D341Med (cell line): ENCODE measurements around the gene CCDC3.
"Not testable (repeated sequence)": the region's sequence is repeated elsewhere in the genome, so short reads cannot be mapped to it uniquely, and the experiment has no call there.

Experiments used
- DNase-seq: peaks from one replicate; pipeline ENCODE4 v3.0.0; 2012; ENCODE audit warnings: low spot score

The CCDC3 gene

DNA sequence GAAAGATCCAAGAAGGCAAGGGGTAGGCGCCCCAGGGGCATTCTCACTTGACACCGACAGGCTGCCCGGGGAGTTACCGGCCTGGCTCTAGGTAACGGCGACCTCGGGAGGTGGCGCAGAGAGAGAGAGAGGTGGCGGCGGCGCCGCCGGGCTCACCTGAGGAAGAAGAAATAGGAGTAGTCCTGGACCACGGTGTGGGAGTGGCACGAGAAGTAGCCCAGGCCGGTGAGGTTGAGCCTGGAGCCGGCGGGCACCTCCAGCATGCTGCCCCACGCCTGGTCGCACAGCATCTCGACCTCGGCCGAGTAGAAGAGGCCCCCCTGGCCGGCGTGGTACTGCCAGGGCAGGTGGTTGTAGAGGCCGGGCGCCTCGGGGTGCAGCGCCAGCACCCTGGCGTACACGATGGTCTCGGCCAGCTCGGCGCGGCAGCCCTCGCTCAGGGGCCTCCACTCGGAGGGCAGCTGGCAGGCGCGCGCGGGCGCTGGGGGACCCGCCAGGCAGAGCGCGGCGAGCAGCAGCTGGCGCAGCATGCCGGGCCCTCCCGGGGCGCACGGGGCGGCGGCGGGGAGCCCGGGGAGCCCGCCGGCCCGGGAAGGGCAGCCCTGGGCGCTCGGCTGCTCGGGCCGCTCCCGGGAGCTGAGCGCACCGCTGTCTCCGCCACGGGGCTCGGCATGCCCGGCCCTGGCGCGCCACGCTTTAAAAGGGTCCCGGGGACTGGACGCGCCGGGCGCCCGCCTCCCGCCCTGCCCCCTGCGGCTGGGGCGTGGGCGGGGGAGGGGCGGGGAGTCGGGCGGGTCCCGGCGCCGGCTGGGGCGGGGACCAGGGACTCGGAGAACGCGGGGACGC lies at the start of gene CCDC3:
TSS of gene CCDC3 (minus strand) at position 673 of the 846 bp plus-strand sequence. CDS start at position 530, 143 bp downstream.
- peak; percentile 63 for DNase-seq

DNA sequence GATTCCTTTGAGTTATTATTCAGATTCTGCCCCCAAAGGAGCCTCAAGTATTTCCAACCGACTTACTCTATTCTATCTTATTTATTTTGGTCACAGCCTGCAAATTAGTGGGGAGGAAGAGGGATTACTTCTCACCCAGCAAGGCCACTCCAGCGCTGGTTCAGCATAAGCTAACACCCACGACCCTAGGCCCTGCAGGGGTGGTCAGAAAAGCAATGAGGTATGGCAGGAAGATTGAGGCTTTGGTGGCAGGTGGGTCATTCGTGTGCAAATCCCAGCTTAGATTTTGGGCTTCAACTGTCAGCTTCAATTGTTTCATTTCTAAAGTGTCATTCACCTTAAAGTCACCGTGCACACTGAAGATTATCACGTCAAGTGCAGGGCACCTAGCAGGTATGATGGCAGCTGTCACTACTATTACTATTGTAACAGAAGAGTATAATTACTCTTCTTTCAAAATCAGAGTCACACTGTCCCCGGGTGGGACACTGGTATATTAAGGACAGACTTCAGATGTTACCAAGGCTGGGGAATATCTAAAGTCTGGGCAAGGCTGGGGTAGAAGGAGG lies 49.7 kb upstream of the CCDC3 start:
- no peak for DNase-seq

DNA sequence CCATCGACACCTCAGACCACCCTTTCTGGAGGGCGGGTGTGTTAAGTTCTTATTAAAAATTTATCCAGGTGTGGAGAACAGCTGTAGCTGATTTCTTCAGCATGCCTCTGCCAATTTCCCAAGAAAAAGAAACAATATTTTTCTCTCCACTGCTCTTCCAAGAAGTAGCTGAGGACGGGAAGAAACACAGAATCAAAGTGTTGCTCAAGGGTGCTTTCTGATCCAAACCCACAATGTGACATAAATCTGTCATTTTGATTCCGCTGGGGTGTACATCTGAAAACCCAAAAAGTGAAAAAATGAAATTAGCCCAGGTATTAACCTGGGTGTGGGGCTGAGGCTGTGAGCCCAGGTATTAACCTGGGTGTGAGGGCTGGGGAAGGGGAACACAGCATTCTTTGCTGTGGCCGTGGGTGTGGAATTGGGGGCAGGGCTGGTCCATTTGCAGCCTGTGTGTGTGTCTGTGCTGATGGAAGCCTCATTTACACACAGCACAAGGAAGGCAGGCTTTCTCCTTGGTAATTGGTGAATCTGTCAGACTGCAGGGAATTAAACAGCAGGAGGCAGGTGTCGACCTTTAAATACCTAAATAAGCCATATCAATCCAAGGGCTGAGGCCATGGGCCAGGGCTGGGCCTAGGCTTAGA lies 48.4 kb upstream of the CCDC3 start:
- no peak for DNase-seq

DNA sequence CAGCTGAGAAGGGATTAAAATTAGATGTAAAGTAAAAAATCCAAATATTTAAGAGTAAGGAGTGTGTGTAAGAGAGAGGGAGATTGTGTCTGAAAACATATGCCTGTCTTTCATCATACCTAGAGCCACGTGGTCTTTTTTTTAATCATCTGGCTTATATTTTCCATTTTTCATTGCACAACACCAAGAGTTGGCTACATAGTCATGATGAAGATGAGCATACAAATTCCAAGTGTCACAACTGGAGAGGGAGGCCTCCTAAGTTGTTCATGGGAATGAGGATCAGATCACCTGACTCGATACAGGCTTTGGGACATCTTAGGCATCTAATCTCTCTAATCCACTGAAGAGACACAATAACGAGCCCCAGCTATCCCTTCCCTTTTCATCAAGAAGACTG lies 47.2 kb upstream of the CCDC3 start:
- DNase-seq, result no peak

DNA sequence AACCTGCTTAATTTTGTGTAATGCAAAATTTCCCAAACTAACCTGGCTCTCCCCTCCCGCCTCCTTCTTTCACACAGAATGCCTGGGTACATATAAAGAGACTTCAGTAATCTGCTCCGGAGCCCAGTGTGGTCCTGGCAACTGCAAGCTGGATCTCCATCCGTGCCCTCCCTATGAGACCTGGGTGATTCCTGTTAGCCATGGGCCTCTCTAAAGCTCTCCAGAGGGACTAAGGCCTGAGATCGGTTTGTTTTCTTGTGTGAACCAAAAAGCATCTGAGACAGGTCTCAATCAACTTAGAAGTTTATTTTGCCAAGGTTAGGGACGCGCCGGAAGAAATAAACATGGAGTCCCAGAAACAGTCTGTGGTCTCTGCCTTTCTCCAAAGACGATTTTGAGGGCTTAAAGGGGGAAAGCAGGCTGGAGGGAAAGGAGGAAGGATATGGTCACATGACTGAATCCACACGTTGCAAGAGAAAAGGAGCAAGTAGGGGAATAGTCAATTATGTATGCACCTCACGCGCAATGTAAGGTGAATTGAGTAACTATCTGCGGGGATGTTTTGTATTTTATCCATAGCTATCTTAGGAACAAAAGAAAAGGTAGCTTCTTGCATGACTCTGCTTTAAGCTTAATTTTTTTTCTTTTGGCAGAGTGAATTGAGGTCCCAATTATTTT lies 46.2 kb upstream of the CCDC3 start:
- no peak for DNase-seq

DNA sequence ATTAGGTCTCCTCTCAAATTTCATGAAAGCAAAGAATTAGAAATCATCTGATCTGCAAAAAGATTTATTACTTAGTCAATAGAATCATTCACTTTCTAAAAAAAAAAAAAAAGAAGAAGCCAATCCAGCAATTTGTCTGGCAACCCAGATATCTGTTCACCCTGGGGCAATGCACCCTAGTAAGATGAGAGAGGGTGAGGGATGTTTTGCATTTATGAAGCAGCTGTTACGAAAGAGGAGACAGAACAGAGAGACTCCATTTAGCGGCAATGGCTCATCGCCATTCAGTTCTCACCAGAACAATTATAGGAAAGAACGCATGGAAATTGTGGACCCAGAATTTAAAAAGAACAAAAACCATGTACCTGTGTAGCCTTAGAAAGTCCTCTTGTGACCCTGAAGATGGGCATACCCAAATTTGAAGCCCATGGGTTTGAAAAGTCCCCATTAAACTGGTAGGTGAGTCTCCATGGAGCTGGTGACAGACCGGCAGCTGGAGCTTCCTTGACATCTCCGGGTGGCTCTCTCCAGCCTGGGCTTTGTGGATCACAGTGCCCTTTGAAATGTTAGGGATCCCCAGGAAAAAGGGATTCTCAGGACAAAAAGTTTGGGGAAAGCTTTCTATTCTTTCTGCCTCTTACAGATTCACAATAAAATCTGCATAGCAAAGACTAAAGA lies 45.5 kb upstream of the CCDC3 start:
- DNase-seq, result no peak

DNA sequence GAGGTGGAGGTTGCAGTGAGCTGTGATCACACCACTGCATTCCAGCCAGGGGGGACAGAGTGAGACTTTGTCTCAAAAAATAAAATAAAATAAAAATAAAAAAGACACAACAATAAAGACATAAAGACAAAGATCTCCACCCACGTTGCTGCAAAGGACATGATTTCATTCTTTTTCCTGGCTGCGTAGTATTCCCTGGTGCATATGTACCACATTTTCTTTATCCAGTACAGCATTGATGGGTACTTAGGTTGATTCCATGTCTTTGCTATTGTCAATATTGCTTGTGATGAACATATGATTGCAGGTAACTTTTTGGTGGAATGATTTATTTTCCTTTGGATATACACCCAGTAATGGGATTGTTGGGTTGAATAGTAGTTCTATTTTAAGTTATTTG lies 42.0 kb upstream of the CCDC3 start:
- DNase-seq, result no peak

DNA sequence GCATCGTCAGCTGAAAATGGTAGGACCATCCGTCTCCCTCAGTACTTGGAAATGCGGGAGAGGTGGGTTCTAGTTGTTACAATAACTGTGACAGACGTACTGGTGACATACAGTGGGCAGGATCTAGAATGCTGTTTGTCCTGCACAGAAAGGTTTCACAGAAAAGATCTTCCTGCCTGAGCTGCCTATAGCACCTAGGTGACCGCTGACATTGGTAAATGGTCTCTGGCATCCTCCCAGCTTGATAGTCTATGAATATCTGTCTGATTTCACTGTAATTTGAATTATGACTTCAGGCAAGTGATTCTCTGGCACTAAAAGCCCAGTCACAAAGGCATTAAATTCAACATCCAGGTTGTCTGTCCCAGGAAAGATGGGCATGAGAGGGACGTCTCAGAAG lies 38.2 kb upstream of the CCDC3 start:
- no peak for DNase-seq

DNA sequence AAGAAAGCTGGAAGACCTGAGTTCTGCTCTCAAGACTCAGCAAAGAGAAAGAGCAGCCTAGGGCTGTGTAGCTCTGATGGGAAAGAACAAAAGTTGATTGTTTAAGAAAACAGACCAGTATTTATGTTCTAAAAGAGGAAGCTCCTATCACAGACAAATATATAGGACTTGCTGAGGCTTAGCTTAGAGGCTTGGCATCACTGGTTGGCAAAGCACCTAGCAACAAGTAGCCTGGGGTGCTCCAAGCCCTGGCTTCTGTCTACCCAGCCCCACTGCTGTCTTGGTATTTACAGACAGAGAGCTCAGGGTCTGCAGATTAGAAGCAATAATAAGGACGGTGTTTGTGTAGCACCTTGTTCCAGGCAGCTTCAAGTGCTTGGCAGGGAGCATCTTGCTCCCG lies 36.9 kb upstream of the CCDC3 start:
- DNase-seq, result no peak

DNA sequence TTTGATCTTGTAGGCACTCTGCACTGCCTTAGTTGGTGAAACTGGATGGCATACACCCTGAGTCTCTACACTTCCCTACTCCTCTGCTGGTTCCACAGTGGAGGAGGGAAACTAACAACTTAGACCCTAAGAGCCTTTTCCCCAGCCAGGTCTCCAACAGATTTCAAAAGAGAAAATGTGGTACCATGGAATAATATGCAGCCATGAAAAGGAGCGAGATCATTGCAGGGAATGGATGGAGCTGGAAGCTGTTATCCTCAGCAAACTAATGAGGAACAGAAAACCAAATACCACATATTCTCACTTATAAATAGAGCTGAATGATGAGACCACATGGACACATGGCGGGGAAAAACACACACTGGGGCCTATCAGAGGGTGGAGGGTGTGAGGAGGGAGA lies 36.3 kb upstream of the CCDC3 start:
- no peak for DNase-seq

DNA sequence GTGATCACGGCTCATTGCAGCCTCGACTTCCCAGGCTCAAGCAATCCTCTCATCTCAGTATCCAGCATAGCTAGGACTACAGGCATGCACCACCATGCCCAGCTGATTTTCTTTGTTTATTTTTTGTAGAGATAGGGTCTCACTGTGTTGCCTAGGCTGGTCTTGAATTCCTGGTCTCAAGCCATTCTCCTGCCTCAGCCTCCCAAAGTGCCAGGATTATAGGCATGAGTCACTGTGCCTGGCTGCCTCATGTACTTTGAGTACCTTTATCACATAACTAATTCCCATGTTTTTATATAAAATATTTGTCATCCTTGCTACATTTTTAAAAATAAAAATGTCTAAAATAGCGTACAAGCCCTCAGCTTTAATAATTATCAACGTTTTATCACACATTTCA lies 35.3 kb upstream of the CCDC3 start:
- DNase-seq, result no peak

DNA sequence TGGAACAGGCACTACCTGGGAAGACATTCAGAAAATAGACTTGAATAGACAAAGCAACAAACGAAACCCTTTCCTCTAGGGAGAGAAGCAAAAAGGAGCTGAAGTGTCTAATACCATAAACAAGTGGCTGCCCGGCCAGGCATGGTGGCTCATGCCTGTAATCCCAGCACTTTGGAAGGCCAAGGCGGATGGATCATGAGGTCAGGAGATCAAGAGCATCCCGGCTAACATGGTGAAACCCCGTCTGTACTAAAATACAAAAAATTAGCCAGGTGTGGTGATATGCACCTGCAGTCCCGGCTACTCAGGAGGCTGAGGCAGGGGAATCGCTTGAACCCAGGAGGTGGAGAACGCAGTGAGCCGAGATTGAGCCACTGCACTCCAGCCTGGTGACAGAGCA lies 34.2 kb upstream of the CCDC3 start:
- DNase-seq, result not testable (repeated sequence)

DNA sequence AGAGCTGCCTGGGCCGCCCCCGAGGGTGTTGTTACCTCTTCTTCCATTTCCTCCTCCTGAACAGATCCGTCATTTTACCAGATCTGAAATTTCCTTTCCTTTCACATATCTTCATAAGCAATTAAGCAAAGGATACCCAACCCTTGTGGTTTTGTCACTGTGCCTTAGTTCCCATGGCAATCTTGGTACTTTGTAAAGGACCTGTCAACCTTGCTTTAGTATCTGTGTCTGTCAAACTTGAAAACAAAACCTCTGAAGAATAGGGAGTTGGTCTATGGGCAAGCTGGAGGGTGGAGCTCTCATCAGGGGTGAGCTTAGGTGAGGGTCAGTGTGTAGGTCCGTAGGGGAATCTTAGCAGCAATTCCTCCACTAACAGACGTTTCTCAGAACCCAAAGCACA lies 25.4 kb upstream of the CCDC3 start:
- no peak for DNase-seq

DNA sequence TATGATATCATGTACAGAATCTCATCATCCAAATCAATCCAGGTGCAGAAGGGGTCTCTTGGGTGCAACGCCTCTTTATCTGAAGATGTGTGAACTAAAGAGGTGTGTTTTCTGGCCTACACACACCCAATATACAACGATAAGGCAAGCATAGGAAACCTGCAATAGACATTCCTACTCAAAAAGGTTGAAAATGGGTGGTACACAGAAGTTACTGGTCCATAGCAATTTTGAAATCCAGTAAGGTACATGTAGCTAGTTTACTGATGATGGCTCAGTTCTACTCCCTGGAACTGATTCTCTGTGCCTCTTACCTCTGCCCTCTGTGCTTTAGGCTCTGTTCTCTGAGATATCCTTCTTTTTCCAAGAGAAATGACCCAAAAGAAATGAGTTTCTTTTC lies 22.2 kb upstream of the CCDC3 start:
- no peak for DNase-seq

DNA sequence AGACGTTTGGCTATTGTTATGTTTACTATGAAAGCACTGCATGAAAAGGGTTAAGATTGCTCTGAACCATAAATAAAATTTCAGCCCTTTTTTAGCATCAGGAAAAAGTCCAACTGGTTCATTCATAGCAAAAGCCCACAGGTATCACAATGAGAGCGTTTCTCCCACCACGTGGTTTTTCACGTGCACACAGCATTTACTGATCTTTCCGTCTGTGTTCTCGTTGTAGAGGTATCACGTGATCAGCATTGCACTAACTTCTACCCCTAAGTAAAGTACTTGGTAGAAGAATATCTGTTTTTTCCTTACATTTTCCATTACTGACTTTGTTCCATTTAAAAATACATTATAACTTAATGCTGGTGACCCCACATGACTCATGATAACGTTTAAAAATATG lies 17.8 kb upstream of the CCDC3 start:
- DNase-seq, result no peak

DNA sequence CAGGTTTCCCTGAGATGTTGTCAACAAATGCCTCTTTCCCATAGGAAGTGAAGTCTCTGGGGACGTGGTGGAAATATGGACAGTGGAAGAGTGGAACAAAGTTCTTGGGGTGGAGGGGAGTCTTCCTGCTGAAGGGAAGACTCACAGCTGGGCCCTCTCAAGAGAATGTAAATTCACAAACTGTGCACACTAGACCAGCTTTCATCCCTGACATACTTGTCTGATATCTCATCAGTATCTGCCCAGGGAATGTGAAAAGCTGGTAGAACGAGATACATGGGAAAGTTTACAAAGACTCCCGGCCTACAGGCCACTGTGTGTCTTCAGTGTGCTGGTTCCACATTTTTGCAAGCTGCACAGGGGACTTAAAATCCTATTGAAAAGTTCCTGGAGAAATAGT lies 16.7 kb upstream of the CCDC3 start:
- no peak for DNase-seq

DNA sequence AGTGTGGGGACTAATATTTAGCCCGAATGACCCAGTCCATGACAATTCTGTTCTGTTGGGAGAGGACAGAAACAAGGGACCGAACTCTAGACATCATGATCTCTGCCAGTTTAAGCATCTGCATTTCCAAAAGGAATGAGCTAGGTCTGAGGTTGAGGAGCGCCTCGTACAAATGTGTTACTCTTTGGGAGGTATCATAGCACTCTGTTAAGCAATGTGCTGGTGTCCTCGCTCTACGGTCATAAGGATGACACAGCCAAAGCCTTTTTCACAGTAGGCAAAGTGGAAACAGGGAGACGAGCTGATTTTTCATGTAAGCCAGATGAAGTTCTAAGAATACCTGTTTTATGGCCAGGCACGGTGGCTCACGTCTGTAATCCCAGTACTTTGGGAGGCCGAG lies 15.4 kb upstream of the CCDC3 start:
- no peak for DNase-seq

DNA sequence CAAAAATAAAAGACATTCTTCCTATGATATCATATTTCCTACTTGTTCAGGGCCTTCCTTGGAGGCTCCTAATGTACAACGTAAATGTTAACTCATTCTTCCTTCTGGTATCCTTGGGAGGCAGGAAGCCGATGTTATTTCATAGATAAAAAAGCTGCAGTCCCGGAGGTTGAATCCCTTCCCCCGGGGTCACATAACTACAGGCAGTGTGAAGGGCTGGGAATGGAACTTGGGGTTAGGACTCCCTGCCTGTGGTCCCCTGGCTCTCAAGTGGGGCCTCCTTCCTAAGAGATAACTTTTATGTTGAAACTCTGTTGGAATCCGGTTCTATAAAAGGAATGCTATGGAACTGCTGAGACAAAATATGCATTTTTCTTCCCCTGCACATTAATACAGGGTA lies 14.9 kb upstream of the CCDC3 start:
- DNase-seq, result no peak

DNA sequence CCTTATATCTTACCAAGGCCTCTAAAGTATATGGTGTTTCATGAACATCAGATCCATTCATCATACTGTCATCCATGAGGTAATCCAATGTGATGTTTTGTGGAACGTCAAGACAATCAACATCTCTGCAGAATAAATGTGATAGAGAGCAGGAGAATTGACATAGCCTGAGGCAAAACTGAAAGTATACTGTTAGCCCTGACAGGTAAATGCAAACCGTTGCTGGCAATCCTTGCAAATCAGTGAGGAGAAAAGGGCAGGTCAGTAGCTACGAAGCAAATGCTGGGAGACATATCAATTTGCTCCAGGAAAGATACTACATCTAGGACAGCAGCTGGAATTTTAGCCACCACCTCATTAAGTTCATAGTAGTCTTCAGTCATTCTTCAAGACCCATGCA lies 4.5 kb upstream of the CCDC3 start:
- no peak for DNase-seq

DNA sequence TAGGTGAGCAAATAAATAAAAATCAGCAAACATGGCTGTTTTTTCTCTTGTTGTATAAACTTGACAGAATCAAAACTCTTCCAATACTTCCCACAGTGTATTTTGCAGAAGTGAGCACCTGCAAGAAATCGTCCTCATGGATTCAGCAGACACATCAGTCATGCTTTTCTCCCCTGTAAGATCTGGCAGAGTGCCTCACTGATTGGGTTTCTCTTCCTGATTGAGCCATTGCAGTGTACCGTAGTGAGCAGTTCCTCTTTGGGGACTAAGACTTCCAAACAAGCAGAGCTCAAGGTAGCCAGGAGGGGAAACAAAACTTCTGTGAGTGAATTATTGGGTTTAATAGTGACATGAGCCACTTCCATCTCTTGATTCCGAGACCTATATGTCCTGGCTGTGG lies 2.2 kb upstream of the CCDC3 start:
- DNase-seq, result no peak

DNA sequence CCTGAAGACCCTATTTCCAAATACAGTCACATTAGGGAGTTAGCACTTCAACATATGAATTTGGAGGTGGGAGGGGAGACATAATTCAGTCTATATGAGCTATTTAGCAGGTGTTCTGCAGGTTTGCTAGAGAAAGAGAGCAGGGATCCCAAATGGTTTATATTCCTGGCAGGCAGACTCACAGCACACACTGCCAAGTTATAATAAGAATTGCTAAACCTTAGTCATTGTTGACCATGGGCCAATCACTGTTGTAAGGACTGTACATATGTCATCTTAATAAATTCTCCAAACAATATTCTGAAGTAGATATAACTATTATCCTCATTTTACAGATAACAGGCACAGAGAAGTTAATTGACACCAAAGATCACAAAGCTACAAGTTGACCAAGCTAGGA lies 1.5 kb upstream of the CCDC3 start:
- no peak for DNase-seq

DNA sequence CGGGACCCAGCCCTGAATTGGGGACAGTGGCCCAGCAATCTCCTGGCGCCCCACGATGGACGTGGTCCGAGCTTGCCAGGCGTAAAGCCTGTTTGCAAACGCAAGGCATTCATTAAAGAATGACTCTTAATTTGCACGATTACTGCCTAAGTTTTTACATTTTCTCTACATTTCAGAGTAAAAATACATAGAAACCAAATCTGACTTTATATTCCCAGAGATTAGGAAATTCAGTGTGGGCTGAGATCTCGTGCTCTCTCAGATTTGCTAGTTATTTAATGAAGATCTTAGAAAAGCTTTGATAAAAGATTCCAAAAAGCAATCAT lies 337 bp upstream of the CCDC3 start:
- DNase-seq, result no peak

DNA sequence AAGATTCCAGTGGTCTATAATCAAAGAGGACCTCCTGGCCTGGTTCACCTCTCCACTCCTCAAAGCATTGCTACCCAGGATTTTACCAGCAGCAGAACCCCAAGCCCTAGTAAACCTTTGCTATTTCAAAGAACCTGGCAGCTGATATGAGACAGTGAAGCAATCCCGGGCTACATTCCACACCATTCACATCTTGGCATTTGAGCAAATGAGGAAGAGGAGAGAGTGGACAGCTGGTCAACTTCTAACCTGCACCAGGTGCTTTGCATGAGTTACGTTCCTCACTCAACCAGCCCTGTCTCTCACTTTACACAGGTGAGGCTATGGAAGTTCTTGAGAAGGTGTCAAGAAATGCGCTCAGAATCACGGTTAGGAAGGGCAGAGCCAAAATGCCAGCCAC lies 1.1 kb downstream of the CCDC3 start:
- DNase-seq, result no peak
